Astrocyte of the cerebellum (primary cell): Measurements from ENCODE around the gene CRKL.
A peak's percentile ranks its signal among the peaks of the same experiment; 100 is the strongest.

ENCODE experiments used
- DNase-seq: peaks from one replicate; pipeline ENCODE4 v3.0.0-alpha.2; 2011; ENCODE audit warnings: low read depth
- H3K4me3 ChIP-seq: 2 replicates; pipeline ENCODE4 v1.5.1; 2011; ENCODE audit warnings: mild to moderate bottlenecking, low read depth, low read length, moderate library complexity
- CTCF ChIP-seq: IDR thresholded peaks from 2 replicates; pipeline ENCODE4 v1.5.1; 2012; ENCODE audit warnings: low read length, low read depth, moderate library complexity, mild to moderate bottlenecking; ENCODE audit errors: missing control alignments
- in situ Hi-C: cut with HindIII; loops from 2 replicates; pipeline ENCODE4 v1.10.0; 2017; ENCODE audit warnings: low sequenced_read_pairs

The CRKL gene

GRCh38 chr22:20916916-20917810 lies at the start of gene CRKL:
CRKL (plus strand) TSS chr22:20917407; CDS start chr22:20917935, 528 bp downstream.
- peak; percentile 95 for TF ChIP-seq CTCF
- DNase-seq = peak; percentile 94
- in situ Hi-C loops = no loop called here
- peak within 1 kb of the TSS; percentile 98 for H3K4me3 ChIP-seq

- in situ Hi-C loops = no loop called here
- DNase-seq = no peak
- no peak overlapping the region for H3K4me3 ChIP-seq
- TF ChIP-seq CTCF = no peak
Observed at GRCh38 chr22:20868025-20868962, 48.9 kb upstream of the CRKL start.

GRCh38 chr22:20869234-20869633 lies 48.0 kb upstream of the CRKL start:
- no peak for DNase-seq
- TF ChIP-seq CTCF = no peak

GRCh38 chr22:20873214-20873613 lies 44.0 kb upstream of the CRKL start:
- no peak for DNase-seq
- TF ChIP-seq CTCF = no peak
- in situ Hi-C loops = no loop called here
- H3K4me3 ChIP-seq = no peak overlapping the region

More at GRCh38 chr22:20869234-20869633, 48.0 kb upstream of the CRKL start:
- in situ Hi-C loops = no loop called here
- no peak overlapping the region for H3K4me3 ChIP-seq

- DNase-seq = no peak
- TF ChIP-seq CTCF = no peak
- no peak overlapping the region for H3K4me3 ChIP-seq
- in situ Hi-C loops = no loop called here
Observed at GRCh38 chr22:20875296-20875695, 41.9 kb upstream of the CRKL start.

- in situ Hi-C loops = no loop called here
- TF ChIP-seq CTCF = no peak
Observed at GRCh38 chr22:20877715-20878114, 39.5 kb upstream of the CRKL start.

More at GRCh38 chr22:20877715-20878114, 39.5 kb upstream of the CRKL start:
- H3K4me3 ChIP-seq = no peak overlapping the region
- DNase-seq = no peak
